ENCODE results near the gene COPS3. TPM values are rescaled to one million over a fixed set of nuclear protein-coding genes. Genes with fewer than 3 reads are reported as not detected.
"Not testable (repeated sequence)": the region's sequence is repeated elsewhere in the genome, so short reads cannot be mapped to it uniquely, and the experiment has no call there.

The COPS3 gene
- total RNA-seq, 2 donors from 2014 or later = 85.4 to 130 TPM

GRCh38 chr17:17285951-17286350, 4.9 kb upstream of the COPS3 start:
- H3K4me1 Mint-ChIP-seq (ENCODE audit: low read depth in 2 of 2) = peaks cover 14% of the 10 kb centered on the region in 2 donors
- ATAC-seq (no peak), DNase-seq (ENCODE audit: low spot score) (no peak)
- no peaks in the 10 kb centered on the region for H3K9me3 Mint-ChIP-seq
- no peak overlapping the region for H3K27ac Mint-ChIP-seq
- no peaks in the 10 kb centered on the region for H3K27me3 Mint-ChIP-seq
- no peak overlapping the region for H3K4me3 Mint-ChIP-seq
- H3K36me3 Mint-ChIP-seq = no peaks in the 10 kb centered on the region

GRCh38 chr17:17279316-17279715, 1.7 kb downstream of the COPS3 start:
- Mint-ChIP-seq H3K4me3 (peak overlapping the region; percentile 84), H3K9me3 (no peaks in the 10 kb centered on the region), H3K27me3 (no peaks in the 10 kb centered on the region), H3K4me1 (ENCODE audit: low read depth in 2 of 2) (peaks cover 21 to 35% of the 10 kb centered on the region in 2 donors), H3K27ac (peak overlapping the region; percentile 8 to 92), H3K36me3 (no peaks in the 10 kb centered on the region)
- no peak for DNase-seq (ENCODE audit: low spot score)
- no peak for ATAC-seq

- not testable (repeated sequence) for H3K4me3 Mint-ChIP-seq; H3K36me3 Mint-ChIP-seq; DNase-seq (ENCODE audit: low spot score); ATAC-seq; H3K9me3 Mint-ChIP-seq; H3K27me3 Mint-ChIP-seq
- Mint-ChIP-seq H3K4me1 (ENCODE audit: low read depth in 2 of 2) (peaks cover 21 to 34% of the 10 kb centered on the region in 2 donors), H3K27ac (peak overlapping the region in 1 of 2 donors; percentile 2)
These were observed 3.6 kb downstream of the COPS3 start for GRCh38 chr17:17277431-17277830.

- Mint-ChIP-seq H3K36me3 (peaks cover 4% of the 10 kb centered on the region), H3K27me3 (no peaks in the 10 kb centered on the region), H3K4me3 (no peak overlapping the region), H3K4me1 (ENCODE audit: low read depth in 2 of 2) (peaks cover 8 to 20% of the 10 kb centered on the region in 2 donors), H3K9me3 (no peaks in the 10 kb centered on the region), H3K27ac (no peak overlapping the region)
- no peak for DNase-seq (ENCODE audit: low spot score)
- ATAC-seq = no peak
These were observed 5.1 kb downstream of the COPS3 start for GRCh38 chr17:17275971-17276370.

GRCh38 chr17:17269926-17270773, 10.9 kb downstream of the COPS3 start:
- H3K4me3 Mint-ChIP-seq = no peak overlapping the region
- ATAC-seq (no peak), DNase-seq (ENCODE audit: low spot score) (no peak)
- no peaks in the 10 kb centered on the region for H3K27me3 Mint-ChIP-seq
- H3K27ac Mint-ChIP-seq = no peak overlapping the region
- peaks cover 14% of the 10 kb centered on the region for H3K36me3 Mint-ChIP-seq
- peaks cover 0 to 2% of the 10 kb centered on the region in 2 donors for H3K4me1 Mint-ChIP-seq (ENCODE audit: low read depth in 2 of 2)
- no peaks in the 10 kb centered on the region for H3K9me3 Mint-ChIP-seq

GRCh38 chr17:17264430-17264829, 16.6 kb downstream of the COPS3 start:
- ATAC-seq = no peak
- DNase-seq (ENCODE audit: low spot score) = no peak
- peaks cover 17% of the 10 kb centered on the region for H3K36me3 Mint-ChIP-seq
- no peaks in the 10 kb centered on the region for H3K9me3 Mint-ChIP-seq
- H3K4me1 Mint-ChIP-seq (ENCODE audit: low read depth in 2 of 2) = no peaks in the 10 kb centered on the region
- no peak overlapping the region for H3K27ac Mint-ChIP-seq
- no peaks in the 10 kb centered on the region for H3K27me3 Mint-ChIP-seq
- no peak overlapping the region for H3K4me3 Mint-ChIP-seq

- H3K4me1 Mint-ChIP-seq (ENCODE audit: low read depth in 2 of 2) = no peaks in the 10 kb centered on the region
- H3K27me3 Mint-ChIP-seq = no peaks in the 10 kb centered on the region
- H3K27ac Mint-ChIP-seq = no peak overlapping the region
- H3K4me3 Mint-ChIP-seq = no peak overlapping the region
- peaks cover 19% of the 10 kb centered on the region for H3K36me3 Mint-ChIP-seq
- no peaks in the 10 kb centered on the region for H3K9me3 Mint-ChIP-seq
- no peak for ATAC-seq
- DNase-seq (ENCODE audit: low spot score) = no peak
These were observed 22.0 kb downstream of the COPS3 start for GRCh38 chr17:17258998-17259397.

GRCh38 chr17:17258011-17258410, 23.0 kb downstream of the COPS3 start:
- Mint-ChIP-seq H3K27ac (no peak overlapping the region), H3K4me3 (no peak overlapping the region), H3K4me1 (ENCODE audit: low read depth in 2 of 2) (peaks cover 0 to 4% of the 10 kb centered on the region in 2 donors), H3K36me3 (peaks cover 23% of the 10 kb centered on the region), H3K9me3 (no peaks in the 10 kb centered on the region), H3K27me3 (no peaks in the 10 kb centered on the region)
- ATAC-seq (no peak), DNase-seq (ENCODE audit: low spot score) (no peak)

- DNase-seq (ENCODE audit: low spot score) (no peak), ATAC-seq (no peak)
- no peaks in the 10 kb centered on the region for H3K9me3 Mint-ChIP-seq
- peaks cover 0 to 4% of the 10 kb centered on the region in 2 donors for H3K4me1 Mint-ChIP-seq (ENCODE audit: low read depth in 2 of 2)
- H3K4me3 Mint-ChIP-seq = no peak overlapping the region
- peaks cover 23% of the 10 kb centered on the region for H3K36me3 Mint-ChIP-seq
- H3K27ac Mint-ChIP-seq = no peak overlapping the region
- no peaks in the 10 kb centered on the region for H3K27me3 Mint-ChIP-seq
These were observed 24.7 kb downstream of the COPS3 start for GRCh38 chr17:17256316-17256715.

- H3K27me3 Mint-ChIP-seq; H3K4me3 Mint-ChIP-seq; H3K9me3 Mint-ChIP-seq; H3K27ac Mint-ChIP-seq; H3K4me1 Mint-ChIP-seq (ENCODE audit: low read depth in 2 of 2); DNase-seq (ENCODE audit: low spot score); ATAC-seq: not testable (repeated sequence)
- peaks cover 23% of the 10 kb centered on the region for H3K36me3 Mint-ChIP-seq
These were observed 25.4 kb downstream of the COPS3 start for GRCh38 chr17:17255689-17256088.

- Mint-ChIP-seq H3K4me1 (ENCODE audit: low read depth in 2 of 2) (peaks cover 0 to 4% of the 10 kb centered on the region in 2 donors), H3K27ac (no peak overlapping the region), H3K27me3 (no peaks in the 10 kb centered on the region), H3K36me3 (peaks cover 15% of the 10 kb centered on the region), H3K4me3 (no peak overlapping the region), H3K9me3 (no peaks in the 10 kb centered on the region)
- DNase-seq (ENCODE audit: low spot score) (no peak), ATAC-seq (no peak)
These were observed 27.0 kb downstream of the COPS3 start for GRCh38 chr17:17254036-17254435.

- ATAC-seq = peak in 1 of 2 donors; percentile 36
- H3K4me3 Mint-ChIP-seq = no peak overlapping the region
- H3K27me3 Mint-ChIP-seq = no peaks in the 10 kb centered on the region
- peaks cover 9% of the 10 kb centered on the region for H3K36me3 Mint-ChIP-seq
- no peaks in the 10 kb centered on the region for H3K9me3 Mint-ChIP-seq
- DNase-seq (ENCODE audit: low spot score) = no peak
- peaks cover 0 to 4% of the 10 kb centered on the region in 2 donors for H3K4me1 Mint-ChIP-seq (ENCODE audit: low read depth in 2 of 2)
- peak overlapping the region in 1 of 2 donors; percentile 39 for H3K27ac Mint-ChIP-seq
These were observed 27.6 kb downstream of the COPS3 start for GRCh38 chr17:17253406-17253805.

GRCh38 chr17:17252149-17252661, 28.8 kb downstream of the COPS3 start:
- H3K4me3 Mint-ChIP-seq = no peak overlapping the region
- H3K4me1 Mint-ChIP-seq (ENCODE audit: low read depth in 2 of 2) = peaks cover 0 to 4% of the 10 kb centered on the region in 2 donors
- no peaks in the 10 kb centered on the region for H3K9me3 Mint-ChIP-seq
- peaks cover 7% of the 10 kb centered on the region for H3K36me3 Mint-ChIP-seq
- ATAC-seq (no peak), DNase-seq (ENCODE audit: low spot score) (no peak)
- H3K27me3 Mint-ChIP-seq = no peaks in the 10 kb centered on the region
- peak overlapping the region in 1 of 2 donors; percentile 39 for H3K27ac Mint-ChIP-seq

- H3K4me1 Mint-ChIP-seq (ENCODE audit: low read depth in 2 of 2) = no peaks in the 10 kb centered on the region
- H3K36me3 Mint-ChIP-seq = peaks cover 11% of the 10 kb centered on the region
- H3K27me3 Mint-ChIP-seq = no peaks in the 10 kb centered on the region
- ATAC-seq (no peak), DNase-seq (ENCODE audit: low spot score) (no peak)
- H3K4me3 Mint-ChIP-seq = no peak overlapping the region
- peak overlapping the region in 1 of 2 donors; percentile 57 for H3K27ac Mint-ChIP-seq
- no peaks in the 10 kb centered on the region for H3K9me3 Mint-ChIP-seq
These were observed 34.2 kb downstream of the COPS3 start for GRCh38 chr17:17246879-17247278.

Data from natural killer cell treated with Interleukin-12 subunit alpha and Interleukin-12 subunit beta and Interleukin-15 and Interleukin-18, amount 100 ng/mL, for 72 hours (primary cell).